Heart left ventricle (tissue), 13 donors: Measurements from ENCODE around the gene EVL.

Experiments used
- POLR2A ChIP-seq, 2 donors: fragments of 450-650 bp; IDR thresholded peaks; one replicate each; pipeline ENCODE4 v1.6.1; 2017; ENCODE audit warnings: antibody characterized with exemption in 2 of 2, mild to moderate bottlenecking in 2 of 2, moderate library complexity in 2 of 2
- TF ChIP-seq, protein P1 (sequence below), 12 donors: fragments of 200-600 bp; sonication (generic) in 4 of 12; IDR thresholded peaks; one replicate each; pipeline versions ENCODE4 v1.5.0 to v1.8.0; 2018 to 2022; ENCODE audit warnings: antibody characterized with exemption in 12 of 12, mild to moderate bottlenecking in 5 of 12
- donor health status: ischemic (EF 13 %, LVEDD 7.1; RV severe dilation, severe dysfunction).
- donor health status: DM: no; HTN: yes; CAD: no.
- donor health status: DM: no; HTN: no; CAD: no.
- donor health status: ischemic (EF 25% LVEDD 6.9; RV normal size, moderate dysfunction).
- donor health status: ischemic (EF 25% LVEDD 5.7; RV mildly dilated, moderate dysfunction).
- donor health status: ischemic (EF 35%, LVEDD 5.7; RV mildly dilated, moderate dysfunction).
- donor health status: nonischemic (EF 11% LVEDD 7.7; RV severe dilation, severe dysfunction).
- donor health status: DM: yes; HTN: yes; CAD: no.
- donor health status: PGD.
- donor health status: ischemic (EF 29% LVEDD 5.4; RV normal size, mild dysfunction).
- donor health status: nonischemic (EF 23%, LVEDD 6.1; RV moderate dilation, normal function).

DNA sequence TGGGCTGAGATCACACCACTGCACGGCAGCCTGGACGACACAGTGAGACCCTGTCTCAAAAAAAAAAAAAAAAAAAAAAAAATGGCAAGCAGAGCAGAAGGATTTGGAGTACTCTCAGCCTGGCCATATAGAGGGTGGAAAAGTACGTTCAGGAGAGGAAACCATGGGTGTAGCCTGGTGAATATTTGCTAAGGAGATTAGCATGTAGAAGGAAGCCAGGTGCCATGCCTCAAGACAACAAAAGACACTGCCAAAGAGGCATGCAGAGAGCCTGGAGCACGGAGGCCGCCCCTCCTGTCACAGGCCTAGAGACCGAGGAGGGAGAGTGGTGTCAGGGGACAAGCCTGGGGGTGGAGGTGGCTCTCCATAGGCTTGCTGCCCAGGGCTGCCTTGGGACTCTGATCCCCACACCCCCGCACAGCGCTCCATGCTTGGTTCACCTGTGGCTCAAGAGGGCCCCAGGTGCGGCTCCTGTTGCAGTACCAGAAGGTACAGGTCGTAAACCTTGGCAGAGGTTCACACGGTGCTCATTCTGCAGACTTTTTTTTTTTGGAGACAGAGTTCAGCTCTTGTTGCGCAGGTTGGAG lies 122.1 kb downstream of the EVL start:
- TF ChIP-seq, protein P1, sequence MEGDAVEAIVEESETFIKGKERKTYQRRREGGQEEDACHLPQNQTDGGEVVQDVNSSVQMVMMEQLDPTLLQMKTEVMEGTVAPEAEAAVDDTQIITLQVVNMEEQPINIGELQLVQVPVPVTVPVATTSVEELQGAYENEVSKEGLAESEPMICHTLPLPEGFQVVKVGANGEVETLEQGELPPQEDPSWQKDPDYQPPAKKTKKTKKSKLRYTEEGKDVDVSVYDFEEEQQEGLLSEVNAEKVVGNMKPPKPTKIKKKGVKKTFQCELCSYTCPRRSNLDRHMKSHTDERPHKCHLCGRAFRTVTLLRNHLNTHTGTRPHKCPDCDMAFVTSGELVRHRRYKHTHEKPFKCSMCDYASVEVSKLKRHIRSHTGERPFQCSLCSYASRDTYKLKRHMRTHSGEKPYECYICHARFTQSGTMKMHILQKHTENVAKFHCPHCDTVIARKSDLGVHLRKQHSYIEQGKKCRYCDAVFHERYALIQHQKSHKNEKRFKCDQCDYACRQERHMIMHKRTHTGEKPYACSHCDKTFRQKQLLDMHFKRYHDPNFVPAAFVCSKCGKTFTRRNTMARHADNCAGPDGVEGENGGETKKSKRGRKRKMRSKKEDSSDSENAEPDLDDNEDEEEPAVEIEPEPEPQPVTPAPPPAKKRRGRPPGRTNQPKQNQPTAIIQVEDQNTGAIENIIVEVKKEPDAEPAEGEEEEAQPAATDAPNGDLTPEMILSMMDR (IDR thresholded peaks at IDR 0.05), result no peak
- TF ChIP-seq POLR2A (IDR thresholded peaks at IDR 0.05), result no peak
